Stimulated activated naive CD4-positive, alpha-beta T cell treated with Interleukin-2 at 50 U/mL for 16 hours (primary cell): ENCODE measurements around the gene RCAN1.
A peak's percentile ranks its signal among the peaks of the same experiment; 100 is the strongest.

Source experiments
- DNase-seq: peaks from one replicate; lab custom pipeline; 2025; lab: John Stamatoyannopoulos, UW

Gene RCAN1

GRCh38 chr21:34537838-34538237 lies 77.1 kb downstream of the RCAN1 start:
- DNase-seq, result no peak

GRCh38 chr21:34536820-34537219 lies 78.1 kb downstream of the RCAN1 start:
- no peak for DNase-seq

GRCh38 chr21:34536311-34536710 lies 78.6 kb downstream of the RCAN1 start:
- no peak for DNase-seq

GRCh38 chr21:34535886-34536285 lies 79.0 kb downstream of the RCAN1 start:
- no peak for DNase-seq

- DNase-seq, result no peak
Measured at GRCh38 chr21:34534522-34534921, 80.4 kb downstream of the RCAN1 start.

- no peak for DNase-seq
Measured at GRCh38 chr21:34533938-34534337, 81.0 kb downstream of the RCAN1 start.

- no peak for DNase-seq
Measured at GRCh38 chr21:34531399-34531798, 83.5 kb downstream of the RCAN1 start.

- DNase-seq, result no peak
Measured at GRCh38 chr21:34530261-34530660, 84.7 kb downstream of the RCAN1 start.

- no peak for DNase-seq
Measured at GRCh38 chr21:34528131-34528561, 86.8 kb downstream of the RCAN1 start.

- peak; percentile 31 for DNase-seq
Measured at GRCh38 chr21:34526618-34527290, 88.2 kb downstream of the RCAN1 start.

- DNase-seq, result no peak
Measured at GRCh38 chr21:34526241-34526617, 88.7 kb downstream of the RCAN1 start.

- no peak for DNase-seq
Measured at GRCh38 chr21:34524646-34525601, 90.0 kb downstream of the RCAN1 start.

GRCh38 chr21:34523019-34523555 lies 91.8 kb downstream of the RCAN1 start:
- no peak for DNase-seq

GRCh38 chr21:34522284-34522683 lies 92.6 kb downstream of the RCAN1 start:
- no peak for DNase-seq

GRCh38 chr21:34521561-34521960 lies 93.4 kb downstream of the RCAN1 start:
- no peak for DNase-seq

GRCh38 chr21:34520764-34521508 lies 94.0 kb downstream of the RCAN1 start:
- DNase-seq, result no peak

- no peak for DNase-seq
Measured at GRCh38 chr21:34520281-34520680, 94.6 kb downstream of the RCAN1 start.

- DNase-seq, result no peak
Measured at GRCh38 chr21:34519694-34520093, 95.2 kb downstream of the RCAN1 start.

GRCh38 chr21:34519016-34519415 lies 95.9 kb downstream of the RCAN1 start:
- no peak for DNase-seq

GRCh38 chr21:34518301-34518700 lies 96.6 kb downstream of the RCAN1 start:
- DNase-seq, result no peak

GRCh38 chr21:34517491-34518245 lies 97.2 kb downstream of the RCAN1 start:
- DNase-seq, result no peak
